Upper lobe of left lung (tissue), 4 donors: ENCODE measurements around the gene UBE2L6.

ENCODE experiments used
- POLR2A ChIP-seq, 4 donors: fragments of 450-650 bp; IDR thresholded peaks; one replicate each; pipeline ENCODE4 v1.5.1; 2016 to 2017; ENCODE audit warnings: antibody characterized with exemption in 4 of 4, mild to moderate bottlenecking in 2 of 4
- TF ChIP-seq, protein P1 (sequence below), 6 experiments: fragments of 450-650 bp in 4 of 6; fragments of 200-600 bp in 2 of 6; sonication (generic) in 2 of 6; IDR thresholded peaks; one replicate each; pipeline ENCODE4 v1.5.1; 2016 to 2019; ENCODE audit warnings: antibody characterized with exemption in 6 of 6

DNA sequence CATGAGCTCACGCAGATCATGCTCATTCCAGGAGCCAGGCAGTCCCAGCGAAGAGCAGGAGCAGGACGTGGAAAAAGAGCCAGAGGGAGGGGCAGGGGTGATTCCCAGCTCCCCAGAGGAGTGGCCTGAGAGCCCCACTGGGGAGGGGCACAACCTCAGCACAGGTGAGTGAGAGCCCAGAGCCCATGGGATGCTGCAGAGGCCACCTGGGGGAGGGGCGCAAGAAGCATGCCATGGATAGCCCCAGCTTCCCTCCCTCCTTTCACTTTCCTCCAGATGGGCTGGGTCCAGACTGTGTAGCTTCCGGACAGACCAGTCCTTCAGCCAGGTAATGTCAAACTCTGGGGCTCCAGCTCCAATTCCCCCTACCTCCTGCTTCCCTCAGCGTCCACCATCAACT, 23.9 kb downstream of the UBE2L6 start:
- TF ChIP-seq, protein P1, sequence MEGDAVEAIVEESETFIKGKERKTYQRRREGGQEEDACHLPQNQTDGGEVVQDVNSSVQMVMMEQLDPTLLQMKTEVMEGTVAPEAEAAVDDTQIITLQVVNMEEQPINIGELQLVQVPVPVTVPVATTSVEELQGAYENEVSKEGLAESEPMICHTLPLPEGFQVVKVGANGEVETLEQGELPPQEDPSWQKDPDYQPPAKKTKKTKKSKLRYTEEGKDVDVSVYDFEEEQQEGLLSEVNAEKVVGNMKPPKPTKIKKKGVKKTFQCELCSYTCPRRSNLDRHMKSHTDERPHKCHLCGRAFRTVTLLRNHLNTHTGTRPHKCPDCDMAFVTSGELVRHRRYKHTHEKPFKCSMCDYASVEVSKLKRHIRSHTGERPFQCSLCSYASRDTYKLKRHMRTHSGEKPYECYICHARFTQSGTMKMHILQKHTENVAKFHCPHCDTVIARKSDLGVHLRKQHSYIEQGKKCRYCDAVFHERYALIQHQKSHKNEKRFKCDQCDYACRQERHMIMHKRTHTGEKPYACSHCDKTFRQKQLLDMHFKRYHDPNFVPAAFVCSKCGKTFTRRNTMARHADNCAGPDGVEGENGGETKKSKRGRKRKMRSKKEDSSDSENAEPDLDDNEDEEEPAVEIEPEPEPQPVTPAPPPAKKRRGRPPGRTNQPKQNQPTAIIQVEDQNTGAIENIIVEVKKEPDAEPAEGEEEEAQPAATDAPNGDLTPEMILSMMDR (IDR thresholded peaks at IDR 0.05) = no peak
- TF ChIP-seq POLR2A (IDR thresholded peaks at IDR 0.05) = no peak
